ENCODE results near the gene SINHCAF. TPM values are rescaled to one million over a fixed set of nuclear protein-coding genes. Genes with fewer than 3 reads are reported as not detected.

Gene SINHCAF
- total RNA-seq, 1 experiment from 2014 or later = 179 TPM

DNA sequence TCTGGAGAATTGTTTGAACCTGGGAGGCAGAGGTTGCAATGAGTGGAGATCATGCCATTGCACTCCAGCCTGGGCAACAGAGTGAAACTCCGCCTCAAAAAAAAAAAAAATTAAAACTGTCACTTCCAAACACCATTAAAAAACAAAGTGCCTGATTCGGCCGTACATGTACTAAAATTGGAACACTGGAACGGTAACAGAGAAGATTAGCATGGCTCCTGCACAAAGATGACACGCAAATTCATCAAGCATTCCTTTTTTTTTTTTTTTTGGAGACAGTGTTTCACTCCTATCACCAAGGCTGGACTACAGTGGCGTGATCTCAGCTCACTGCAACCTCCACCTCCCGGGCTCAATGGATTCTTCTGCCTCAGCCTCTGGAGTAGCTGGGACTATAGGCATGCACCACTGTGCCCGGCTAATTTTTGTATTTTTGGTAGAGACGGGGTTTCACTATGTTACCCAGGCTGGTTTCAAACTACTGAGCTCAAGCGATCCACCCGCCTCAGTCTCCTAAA is 40.2 kb upstream of the SINHCAF start:
- Histone ChIP-seq H3K27ac (ENCODE audit: low read depth, low read length) (no peak overlapping the region), H3K9me3 (ENCODE audit: control insufficient read depth in 1 of 2, insufficient read depth in 1 of 2, low read depth in 1 of 2, low read length in 2 of 2) (no peaks in the 10 kb centered on the region), H3K4me3 (replicated peaks in 1 of 2; ENCODE audit: low read depth in 1 of 2, low read length in 2 of 2) (no peak overlapping the region), H3K9ac (ENCODE audit: low read length) (no peak overlapping the region), H2AFZ (ENCODE audit: low read depth, low read length, poor library complexity, severe bottlenecking) (no peak overlapping the region), H3K27me3 (ENCODE audit: insufficient read depth, low read length) (no peaks in the 10 kb centered on the region), H4K20me1 (ENCODE audit: insufficient read depth) (no peaks in the 10 kb centered on the region), H3K79me2 (ENCODE audit: insufficient read depth, low read length) (no peaks in the 10 kb centered on the region), H3K9me2 (ENCODE audit: insufficient read depth) (no peaks in the 10 kb centered on the region), H3K36me3 (ENCODE audit: control insufficient read depth in 1 of 2, insufficient read depth in 2 of 2, low read length in 2 of 2) (no peaks in the 10 kb centered on the region), H3K4me2 (ENCODE audit: low read length) (no peak overlapping the region), H3K4me1 (ENCODE audit: control insufficient read depth in 1 of 2, insufficient read depth in 2 of 2, low read length in 2 of 2) (peaks cover 3 to 9% of the 10 kb centered on the region in 2 experiments; a peak in 2 of 4 replicates)
- CTCF ChIA-PET = no interaction called here
- intact Hi-C loops (cut with micrococcal nuclease) = no loop called here
- ATAC-seq = no peak
- no peak for DNase-seq (ENCODE audit: low read depth, low spot score)
- TF ChIP-seq ZNF274 (IDR thresholded peaks at IDR 0.05; ENCODE audit: low read depth, low read length) = no peak
- no peak for TF ChIP-seq EZH2phosphoT487 (IDR thresholded peaks at IDR 0.05; ENCODE audit: borderline replicate concordance)
- TF ChIP-seq SP1 (IDR thresholded peaks at IDR 0.05; ENCODE audit: low read depth) = no peak
- no peak for TF ChIP-seq JUND (IDR thresholded peaks at IDR 0.05)
- no peak for TF ChIP-seq SIN3A (IDR thresholded peaks at IDR 0.05; ENCODE audit: low read depth)
- no peak for TF ChIP-seq YY1 (IDR thresholded peaks at IDR 0.05; ENCODE audit: extremely low read depth, insufficient replicate concordance, low read depth, low read length)
- TF ChIP-seq REST (IDR thresholded peaks at IDR 0.05; ENCODE audit: low read depth) = no peak
- TF ChIP-seq CBX3 (IDR thresholded peaks at IDR 0.05; ENCODE audit: low read depth) = no peak
- no peak for TF ChIP-seq POLR2A (IDR thresholded peaks at IDR 0.05; ENCODE audit: borderline replicate concordance, extremely low read depth, insufficient read depth, insufficient read length)
- TF ChIP-seq EZH2 (IDR thresholded peaks at IDR 0.05) = no peak
- TF ChIP-seq POLR2AphosphoS5 (IDR thresholded peaks at IDR 0.05; ENCODE audit: low read depth, low read length) = no peak
- no peak for TF ChIP-seq EGR1 (IDR thresholded peaks at IDR 0.05; ENCODE audit: low read depth)
- no peak for TF ChIP-seq CTCF (IDR thresholded peaks at IDR 0.05 in 2 of 3, conservative IDR thresholded peaks at IDR 0.05 in 1 of 3; ENCODE audit: borderline replicate concordance in 1 of 3, insufficient read depth in 1 of 3, low read depth in 2 of 3, low read length in 2 of 3)
- TF ChIP-seq, protein P1, sequence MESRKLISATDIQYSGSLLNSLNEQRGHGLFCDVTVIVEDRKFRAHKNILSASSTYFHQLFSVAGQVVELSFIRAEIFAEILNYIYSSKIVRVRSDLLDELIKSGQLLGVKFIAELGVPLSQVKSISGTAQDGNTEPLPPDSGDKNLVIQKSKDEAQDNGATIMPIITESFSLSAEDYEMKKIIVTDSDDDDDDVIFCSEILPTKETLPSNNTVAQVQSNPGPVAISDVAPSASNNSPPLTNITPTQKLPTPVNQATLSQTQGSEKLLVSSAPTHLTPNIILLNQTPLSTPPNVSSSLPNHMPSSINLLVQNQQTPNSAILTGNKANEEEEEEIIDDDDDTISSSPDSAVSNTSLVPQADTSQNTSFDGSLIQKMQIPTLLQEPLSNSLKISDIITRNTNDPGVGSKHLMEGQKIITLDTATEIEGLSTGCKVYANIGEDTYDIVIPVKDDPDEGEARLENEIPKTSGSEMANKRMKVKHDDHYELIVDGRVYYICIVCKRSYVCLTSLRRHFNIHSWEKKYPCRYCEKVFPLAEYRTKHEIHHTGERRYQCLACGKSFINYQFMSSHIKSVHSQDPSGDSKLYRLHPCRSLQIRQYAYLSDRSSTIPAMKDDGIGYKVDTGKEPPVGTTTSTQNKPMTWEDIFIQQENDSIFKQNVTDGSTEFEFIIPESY (IDR thresholded peaks at IDR 0.05; ENCODE audit: extremely low read depth, insufficient replicate concordance, low read length) = no peak
- TF ChIP-seq FOSL1 (IDR thresholded peaks at IDR 0.05; ENCODE audit: low read depth) = no peak
- no peak for TF ChIP-seq TCF7L2 (IDR thresholded peaks at IDR 0.05; ENCODE audit: borderline replicate concordance, extremely low read depth, insufficient read depth, insufficient read length)
- TF ChIP-seq SRF (IDR thresholded peaks at IDR 0.05; ENCODE audit: low read depth) = no peak
- TF ChIP-seq ZFX (IDR thresholded peaks at IDR 0.05) = no peak
- no peak for TF ChIP-seq CEBPB (IDR thresholded peaks at IDR 0.05; ENCODE audit: low read depth)
- TF ChIP-seq ELF1 (IDR thresholded peaks at IDR 0.05; ENCODE audit: borderline replicate concordance, low read depth) = no peak
- POLR2A ChIA-PET = no interaction called here
- RAD21 ChIA-PET (ENCODE audit: low non-redundant PET in 1 of 2, low total read pairs in 2 of 2, uncharacterized antibody in 2 of 2, unreplicated experiment in 2 of 2) = no interaction called here
- no TSS peak for BruUV-seq (replicated peaks)

Data from HCT116 (cell line).